Measurements from ENCODE around the gene DIP2A. TPM values are rescaled to one million over a fixed set of nuclear protein-coding genes. Genes with fewer than 3 reads are reported as not detected.
A peak's percentile ranks its signal among the peaks of the same experiment; 100 is the strongest.

Gene DIP2A
- total and polyA plus RNA-seq, 9 donors = 20.5 to 40.3 (median 32.0) TPM

GRCh38 chr21:46562964-46563607 is 104.4 kb downstream of the DIP2A start:
- Histone ChIP-seq H3K4me1 (ENCODE audit: insufficient read depth) (peaks cover 14% of the 10 kb centered on the region), H3K27ac (no peak overlapping the region), H3K36me3 (no peaks in the 10 kb centered on the region), H3K27me3 (no peaks in the 10 kb centered on the region), H3K9me3 (no peaks in the 10 kb centered on the region), H3K4me3 (no peak overlapping the region)
- WGBS, 3 donors = 84 to 92% (median 90%) methylated on average over 14 of the region's 14 CpGs
- peak in 1 of 5 donors; percentile 33 for DNase-seq
- TF ChIP-seq CTCF (IDR thresholded peaks at IDR 0.05) = no peak
- no peak for TF ChIP-seq EP300 (IDR thresholded peaks at IDR 0.05)
- TF ChIP-seq POLR2A (IDR thresholded peaks at IDR 0.05) = no peak
- intact Hi-C loops (cut with DNase I) = no loop called here

- 88 to 93% (median 92%) methylated on average over 10 of the region's 10 CpGs for WGBS, 3 donors
- H3K27me3 ChIP-seq = no peaks in the 10 kb centered on the region
- TF ChIP-seq POLR2A (IDR thresholded peaks at IDR 0.05) (no peak), EP300 (IDR thresholded peaks at IDR 0.05) (no peak), CTCF (IDR thresholded peaks at IDR 0.05) (no peak)
- no peak for DNase-seq
- H3K4me3 ChIP-seq = no peak overlapping the region
- H3K4me1 ChIP-seq (ENCODE audit: insufficient read depth) = peaks cover 10% of the 10 kb centered on the region
- H3K27ac ChIP-seq = no peak overlapping the region
- no peaks in the 10 kb centered on the region for H3K9me3 ChIP-seq
- intact Hi-C loops (cut with DNase I) = no loop called here
- H3K36me3 ChIP-seq = no peaks in the 10 kb centered on the region
Observed at GRCh38 chr21:46564391-46564790, 105.7 kb downstream of the DIP2A start.

GRCh38 chr21:46567348-46567747 is 108.7 kb downstream of the DIP2A start:
- Histone ChIP-seq H3K36me3 (no peaks in the 10 kb centered on the region), H3K9me3 (no peaks in the 10 kb centered on the region), H3K4me1 (ENCODE audit: insufficient read depth) (no peaks in the 10 kb centered on the region), H3K27me3 (no peaks in the 10 kb centered on the region), H3K27ac (no peak overlapping the region), H3K4me3 (no peak overlapping the region)
- 96 to 98% (median 96%) methylated on average over 15 of the region's 15 CpGs for WGBS, 3 donors
- intact Hi-C loops (cut with DNase I) = no loop called here
- TF ChIP-seq EP300 (IDR thresholded peaks at IDR 0.05) = no peak
- no peak for TF ChIP-seq POLR2A (IDR thresholded peaks at IDR 0.05)
- no peak for TF ChIP-seq CTCF (IDR thresholded peaks at IDR 0.05)
- peak in 1 of 5 donors; percentile 25 for DNase-seq

- DNase-seq = no peak
- intact Hi-C loops (cut with DNase I) = no loop called here
- Histone ChIP-seq H3K4me1 (ENCODE audit: insufficient read depth) (no peaks in the 10 kb centered on the region), H3K27ac (no peak overlapping the region), H3K9me3 (no peaks in the 10 kb centered on the region), H3K36me3 (no peaks in the 10 kb centered on the region), H3K27me3 (no peaks in the 10 kb centered on the region), H3K4me3 (no peak overlapping the region)
- no peak for TF ChIP-seq POLR2A (IDR thresholded peaks at IDR 0.05)
- TF ChIP-seq EP300 (IDR thresholded peaks at IDR 0.05) = no peak
- TF ChIP-seq CTCF (IDR thresholded peaks at IDR 0.05) = no peak
- 87 to 93% (median 90%) methylated on average over 4 of the region's 4 CpGs for WGBS, 3 donors
Observed at GRCh38 chr21:46568562-46568961, 109.9 kb downstream of the DIP2A start.

All from ovary (tissue), 9 donors.